ENCODE data around the gene SLC7A5.
"Not testable (repeated sequence)": the region's sequence is repeated elsewhere in the genome, so short reads cannot be mapped to it uniquely, and the experiment has no call there.

SLC7A5 gene

GRCh38 chr16:87831421-87832136 lies 37.7 kb downstream of the SLC7A5 start:
- no peak for DNase-seq

GRCh38 chr16:87830673-87831420 lies 38.5 kb downstream of the SLC7A5 start:
- DNase-seq = peak; percentile 4

GRCh38 chr16:87829988-87830672 lies 39.2 kb downstream of the SLC7A5 start:
- no peak for DNase-seq

GRCh38 chr16:87829622-87829980 lies 39.7 kb downstream of the SLC7A5 start:
- DNase-seq = no peak

GRCh38 chr16:87828907-87829621 lies 40.2 kb downstream of the SLC7A5 start:
- peak; percentile 19 for DNase-seq

- DNase-seq = peak; percentile 34
Observed at GRCh38 chr16:87828071-87828906, 41.0 kb downstream of the SLC7A5 start.

GRCh38 chr16:87827588-87827915 lies 41.8 kb downstream of the SLC7A5 start:
- DNase-seq = not testable (repeated sequence)

- peak; percentile 15 for DNase-seq
Observed at GRCh38 chr16:87826798-87827587, 42.3 kb downstream of the SLC7A5 start.

GRCh38 chr16:87826407-87826797 lies 42.9 kb downstream of the SLC7A5 start:
- not testable (repeated sequence) for DNase-seq

- not testable (repeated sequence) for DNase-seq
Observed at GRCh38 chr16:87825842-87826120, 43.5 kb downstream of the SLC7A5 start.

GRCh38 chr16:87824991-87825841 lies 44.1 kb downstream of the SLC7A5 start:
- DNase-seq = no peak

- no peak for DNase-seq
Observed at GRCh38 chr16:87824016-87824990, 45.0 kb downstream of the SLC7A5 start.

GRCh38 chr16:87823181-87823929 lies 46.0 kb downstream of the SLC7A5 start:
- no peak for DNase-seq

- DNase-seq = no peak
Observed at GRCh38 chr16:87822108-87822970, 47.0 kb downstream of the SLC7A5 start.

- no peak for DNase-seq
Observed at GRCh38 chr16:87821376-87822107, 47.8 kb downstream of the SLC7A5 start.

- no peak for DNase-seq
Observed at GRCh38 chr16:87819983-87820382, 49.3 kb downstream of the SLC7A5 start.

- DNase-seq = no peak
Observed at GRCh38 chr16:87819282-87819681, 50.0 kb downstream of the SLC7A5 start.

Measured in stimulated activated CD4-positive, alpha-beta T cell treated with anti-CD3 and anti-CD28 coated beads, Interleukin-12 subunit alpha, Interleukin-12 subunit beta, amount 100 ng/mL, for 4 hours (primary cell).